NCI-H2171 treated with DMSO at 0.1 percent for 48 hours (cell line): Measurements from ENCODE around the gene CNOT6L.
A peak's percentile ranks its signal among the peaks of the same experiment; 100 is the strongest.

ENCODE experiments used
- DNase-seq: peaks from one replicate; lab custom pipeline; 2025; lab: John Stamatoyannopoulos, UW

Gene CNOT6L

DNA sequence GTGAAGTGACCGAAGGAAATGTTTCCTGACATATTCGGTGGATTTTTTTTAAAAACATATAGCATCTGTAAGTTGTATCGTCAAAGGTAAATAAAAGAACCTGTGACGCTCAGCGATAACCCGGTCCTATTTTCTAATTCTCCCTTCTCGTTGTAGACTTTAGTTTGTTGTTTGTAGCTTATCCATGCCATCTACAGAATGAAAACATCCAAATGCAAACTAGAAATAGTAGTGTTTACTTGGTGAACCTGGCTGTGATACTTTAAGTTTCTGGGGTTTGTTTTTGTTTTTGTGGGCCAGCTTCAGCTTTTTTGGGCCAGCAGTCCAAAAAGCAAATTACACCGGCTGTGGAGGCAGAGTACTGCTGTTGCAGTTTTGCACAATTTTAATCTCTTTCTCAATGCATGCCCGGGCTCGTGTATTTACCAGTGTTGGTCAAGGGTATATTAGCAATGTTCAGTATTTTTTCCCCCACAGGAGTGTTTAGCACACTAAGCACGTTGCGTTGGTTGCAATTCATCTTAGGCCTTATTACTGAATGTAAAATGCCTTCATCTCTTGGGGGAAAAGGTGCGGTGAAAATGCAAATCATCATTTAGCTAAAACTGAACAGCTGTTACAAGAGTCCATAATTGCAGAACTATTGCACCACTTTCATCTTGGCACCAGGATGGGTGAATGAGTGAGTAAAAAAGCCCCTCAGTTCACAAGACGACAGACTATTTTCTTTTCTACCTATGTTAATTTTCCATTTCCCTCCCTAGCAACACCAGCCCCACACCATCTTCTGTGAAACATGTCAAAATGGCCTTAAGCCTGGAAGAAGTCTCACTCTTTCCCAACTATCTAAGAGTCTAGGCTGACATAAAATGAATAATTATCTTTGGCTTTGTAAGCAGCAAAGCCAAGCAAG, 1.7 kb upstream of the CNOT6L start:
- peak; percentile 16 for DNase-seq

DNA sequence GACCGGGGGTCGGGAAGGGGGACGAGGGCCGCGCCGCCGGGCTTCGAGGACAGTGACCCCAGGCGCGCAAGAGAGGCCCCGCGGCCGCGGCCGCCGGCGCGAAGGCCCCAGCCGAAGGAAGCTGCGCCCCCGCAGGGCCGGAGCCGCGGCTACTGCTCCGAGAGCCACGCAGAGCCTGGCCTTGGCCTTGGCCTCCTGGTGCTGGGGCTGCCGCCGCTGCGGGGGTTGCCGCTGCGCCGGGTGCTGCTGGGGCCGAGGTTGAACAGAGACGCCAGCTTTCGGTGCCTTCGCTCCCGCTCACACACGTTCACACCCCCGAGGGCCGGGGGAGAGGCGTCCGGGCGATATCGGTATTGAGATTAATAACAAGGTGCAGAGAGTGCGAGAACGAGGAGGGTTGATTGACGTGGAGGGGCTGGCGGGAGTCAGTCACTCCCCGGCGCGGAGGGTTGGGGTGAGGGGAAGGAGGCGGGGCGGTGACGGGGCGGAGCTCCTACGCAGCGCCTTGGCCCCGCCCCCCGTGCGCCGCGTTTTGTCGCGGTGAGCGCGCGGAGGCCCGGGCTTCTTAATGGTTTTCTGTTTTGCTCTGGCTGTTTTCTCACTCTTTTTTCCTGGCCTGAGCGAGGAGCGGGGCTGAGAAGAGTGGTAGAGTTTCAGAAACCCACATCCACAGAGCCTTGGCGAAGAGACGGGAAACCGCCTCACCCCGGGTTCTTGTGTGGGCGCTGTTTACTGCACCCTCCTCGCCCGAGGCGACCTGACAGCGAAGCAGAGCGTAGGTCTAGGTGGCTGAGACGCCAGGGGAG, 878 bp upstream of the CNOT6L start:
- peak; percentile 81 for DNase-seq

DNA sequence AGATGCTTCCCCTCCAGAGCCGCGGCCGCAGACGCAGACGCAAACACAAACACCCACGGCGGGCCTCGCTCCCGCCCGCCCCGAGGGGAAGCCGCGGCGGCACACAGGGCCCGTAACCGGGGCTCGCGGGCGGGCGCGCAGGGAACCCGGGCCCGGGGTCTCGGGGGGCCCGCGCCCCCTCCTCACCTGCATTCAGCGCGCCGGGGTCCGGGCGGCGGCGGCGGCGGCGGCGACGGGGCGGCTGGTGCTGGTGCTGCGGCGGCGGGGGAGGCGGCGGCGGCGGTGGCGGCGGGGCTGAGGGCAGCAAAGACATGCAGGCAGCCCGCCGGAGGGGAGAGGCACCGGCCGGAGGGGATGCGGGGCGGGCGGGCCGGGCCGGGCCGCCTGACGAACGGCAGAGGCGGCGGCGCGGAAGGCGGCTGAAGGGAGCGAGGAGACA, 255 bp upstream of the CNOT6L start:
- DNase-seq = no peak

DNA sequence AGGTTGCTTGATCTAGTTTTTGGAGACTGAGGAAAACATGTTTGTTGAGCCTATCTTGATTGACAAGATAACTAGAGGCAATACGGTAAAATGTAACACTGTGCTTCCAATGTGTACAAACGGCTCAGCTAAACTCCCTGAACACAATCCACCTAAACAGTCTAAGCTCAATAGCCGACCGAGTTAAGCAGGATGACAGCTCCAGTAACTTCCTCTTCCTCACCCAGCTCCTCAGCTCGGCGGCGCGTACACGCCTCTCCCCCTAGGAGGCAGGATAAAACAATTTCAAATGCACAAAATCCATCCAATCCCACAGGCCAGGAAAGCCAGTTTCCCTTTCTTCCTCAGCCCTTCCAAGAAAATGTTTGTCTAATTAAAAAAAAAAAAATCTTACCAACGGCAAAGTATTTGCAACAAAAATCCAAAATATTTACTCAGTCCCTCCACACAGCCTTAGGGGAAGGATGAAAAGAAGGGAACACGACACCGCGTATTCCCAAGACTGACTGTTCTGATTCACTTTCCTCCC, 1.0 kb downstream of the CNOT6L start:
- peak; percentile 73 for DNase-seq

DNA sequence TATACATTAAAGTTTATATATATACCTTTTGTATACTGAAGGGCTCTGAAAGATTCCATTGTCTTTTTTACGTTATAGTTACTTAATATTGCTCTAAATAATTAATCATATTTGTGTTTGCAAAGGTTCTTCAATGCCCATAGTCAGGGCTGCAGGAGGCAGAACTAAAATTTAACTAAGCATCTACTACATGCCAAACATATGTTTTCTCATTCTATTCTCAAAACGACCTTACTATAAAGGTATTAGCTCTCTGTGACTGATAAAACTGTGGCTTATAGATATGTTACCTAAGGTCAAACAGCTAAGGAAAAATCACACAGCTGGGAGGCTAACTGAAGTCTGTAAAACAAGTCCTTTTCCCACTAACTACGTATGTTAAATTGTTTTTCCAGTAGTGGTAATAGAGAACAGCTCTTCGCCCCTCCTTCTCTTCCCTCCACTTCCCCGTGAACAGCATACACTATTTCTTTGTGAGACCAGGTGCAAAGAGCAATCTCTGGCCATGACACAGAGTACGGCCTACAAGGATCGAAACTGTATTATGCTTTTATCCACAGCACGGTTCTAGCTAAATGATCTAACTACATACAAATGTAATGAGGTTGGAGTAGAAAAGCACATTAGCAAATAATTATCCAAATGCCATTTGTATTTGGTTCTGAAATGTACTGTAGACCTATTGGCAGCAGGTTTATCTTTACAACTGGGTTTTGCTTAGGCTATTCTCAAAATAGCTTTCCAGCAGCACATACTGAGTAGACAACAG, 1.7 kb downstream of the CNOT6L start:
- DNase-seq = no peak

DNA sequence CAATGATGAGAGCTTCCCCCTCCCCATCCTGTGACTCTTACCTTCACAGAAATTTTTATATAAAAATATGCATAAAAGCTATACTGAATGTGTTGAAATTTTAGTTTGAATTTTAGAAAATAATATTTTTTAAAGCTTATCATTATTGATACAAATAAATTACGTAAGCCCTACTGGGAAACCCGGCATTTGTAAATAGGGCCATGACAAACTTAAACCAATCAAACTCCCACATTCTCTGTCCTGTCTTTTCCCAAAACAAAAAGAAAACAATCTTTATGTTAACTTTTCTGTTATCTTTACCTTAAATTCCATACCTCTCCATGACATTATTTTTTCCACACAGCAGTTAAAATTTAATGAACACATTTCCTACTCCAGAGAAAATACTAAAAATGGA, 2.6 kb downstream of the CNOT6L start:
- DNase-seq = no peak

DNA sequence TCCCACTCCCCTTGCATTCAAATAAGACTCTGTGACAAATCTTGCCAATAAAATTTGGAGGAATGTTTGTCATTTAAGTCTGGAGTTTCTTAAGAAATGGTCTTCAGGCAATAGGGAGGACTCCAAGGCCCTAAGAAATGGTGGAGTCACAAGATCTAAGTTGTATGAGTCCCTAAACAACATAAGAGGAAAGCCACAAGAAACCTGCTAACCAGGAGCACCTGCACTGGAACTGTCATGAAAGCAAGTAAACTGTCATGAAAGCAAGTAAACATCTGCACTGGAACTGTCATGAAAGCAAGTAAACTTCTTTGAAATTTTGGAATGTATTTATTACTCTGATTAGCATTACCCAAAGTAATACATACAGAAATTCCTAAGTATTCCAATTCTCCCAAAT, 3.5 kb downstream of the CNOT6L start:
- DNase-seq = no peak

DNA sequence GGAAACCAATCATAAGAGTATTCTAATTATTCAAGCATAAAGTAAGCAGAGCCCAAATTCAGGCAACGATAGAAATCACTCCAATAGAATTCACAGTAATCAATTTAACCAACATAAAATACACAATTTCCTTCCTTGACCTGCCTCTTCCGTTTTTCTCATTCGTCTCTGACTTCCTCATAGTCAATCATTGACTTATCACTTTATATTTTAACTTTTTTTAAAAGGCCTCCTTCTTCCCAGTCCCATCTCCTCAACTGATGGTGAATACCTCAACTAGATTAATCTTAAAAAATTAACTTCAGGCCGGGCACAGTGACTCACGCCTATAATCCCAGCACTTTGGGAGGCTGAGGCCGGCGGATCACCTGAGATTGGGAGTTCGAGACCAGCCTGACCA, 13.3 kb downstream of the CNOT6L start:
- no peak for DNase-seq

DNA sequence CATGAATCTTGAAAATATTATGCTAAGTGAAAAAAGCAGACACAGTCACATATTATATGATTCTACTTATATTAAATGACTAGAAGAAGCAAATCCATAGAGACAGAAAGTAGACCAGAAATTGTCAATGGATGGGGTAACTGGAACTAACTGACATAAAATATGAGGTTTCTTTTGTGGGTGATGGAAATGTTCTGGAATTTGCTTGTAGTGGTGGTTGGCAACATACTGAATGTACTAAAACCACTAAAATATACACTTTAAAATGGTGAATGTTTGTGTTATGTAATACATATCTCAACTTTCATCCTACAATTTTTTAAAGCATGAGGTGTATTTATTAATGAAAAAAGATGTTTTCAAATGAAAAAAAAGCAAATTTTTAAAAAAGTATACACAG, 14.7 kb downstream of the CNOT6L start:
- no peak for DNase-seq

DNA sequence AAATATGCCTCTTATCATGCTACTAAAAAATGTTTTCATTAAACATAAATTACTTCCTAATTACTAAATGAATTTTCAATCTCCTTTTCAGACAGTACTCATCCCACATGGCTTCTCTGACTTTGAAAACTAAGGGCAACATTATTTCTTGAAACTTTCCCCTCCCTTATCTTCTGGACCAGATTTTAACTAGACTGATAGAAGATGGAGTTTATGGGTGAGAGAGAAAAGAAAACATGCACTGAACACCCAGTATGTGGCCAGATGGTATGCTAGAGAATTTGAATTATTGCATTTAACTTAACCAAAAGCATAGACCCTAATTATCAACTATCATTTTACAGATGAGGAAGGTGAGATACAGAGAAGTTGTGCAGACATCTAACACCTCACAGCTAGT, 16.8 kb downstream of the CNOT6L start:
- DNase-seq = no peak

DNA sequence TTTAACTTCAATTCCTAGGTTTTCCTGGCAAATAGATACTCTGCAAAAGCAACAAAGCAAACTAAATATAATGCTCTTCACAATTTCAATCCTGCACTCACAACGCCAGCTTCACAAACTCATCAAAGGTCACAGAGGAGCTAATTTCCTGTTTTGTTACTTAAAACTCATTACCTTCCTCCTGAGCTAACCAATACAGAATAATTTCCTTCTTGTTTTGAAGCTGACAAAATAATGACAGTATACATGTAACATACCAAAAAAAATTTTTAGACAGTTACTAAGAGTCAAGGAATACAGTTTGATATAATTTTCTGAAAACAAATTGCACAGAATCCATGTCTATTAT, 17.9 kb downstream of the CNOT6L start:
- no peak for DNase-seq

DNA sequence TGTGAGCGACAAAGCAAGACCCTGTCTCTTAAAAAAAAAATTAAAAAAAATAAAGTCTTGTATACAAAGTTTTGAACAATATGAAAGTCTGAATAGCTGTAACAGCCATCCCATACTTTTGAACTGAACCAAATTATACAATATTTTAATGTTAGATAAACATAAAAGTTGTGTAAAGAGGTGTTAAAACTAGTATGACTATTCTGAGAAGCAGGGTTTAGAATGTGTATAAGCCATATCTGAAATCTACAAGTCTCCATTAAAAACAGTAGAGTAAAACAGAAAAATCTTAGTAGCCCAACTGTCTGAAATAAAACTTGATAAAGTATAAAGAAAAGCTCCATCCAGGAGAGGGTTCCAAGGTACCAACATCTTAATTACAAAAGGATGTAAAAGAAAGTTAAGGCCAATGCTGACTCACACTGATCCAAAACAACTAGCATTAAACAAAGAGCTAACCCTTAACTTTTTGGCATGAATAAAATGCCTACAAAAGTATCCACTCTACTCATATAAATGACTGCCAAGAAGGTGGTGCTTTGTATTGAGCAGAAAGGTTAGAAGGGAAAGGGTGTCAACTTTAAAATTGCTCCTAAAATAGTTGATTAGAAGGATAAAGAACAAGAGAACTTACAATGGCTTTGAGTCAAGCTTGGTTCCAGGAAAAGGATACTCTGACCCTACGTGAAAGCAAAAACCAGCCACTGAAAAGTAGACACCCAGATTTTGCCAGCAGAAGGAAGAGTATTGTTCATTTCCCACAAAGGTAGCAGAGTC, 18.5 kb downstream of the CNOT6L start:
- no peak for DNase-seq

DNA sequence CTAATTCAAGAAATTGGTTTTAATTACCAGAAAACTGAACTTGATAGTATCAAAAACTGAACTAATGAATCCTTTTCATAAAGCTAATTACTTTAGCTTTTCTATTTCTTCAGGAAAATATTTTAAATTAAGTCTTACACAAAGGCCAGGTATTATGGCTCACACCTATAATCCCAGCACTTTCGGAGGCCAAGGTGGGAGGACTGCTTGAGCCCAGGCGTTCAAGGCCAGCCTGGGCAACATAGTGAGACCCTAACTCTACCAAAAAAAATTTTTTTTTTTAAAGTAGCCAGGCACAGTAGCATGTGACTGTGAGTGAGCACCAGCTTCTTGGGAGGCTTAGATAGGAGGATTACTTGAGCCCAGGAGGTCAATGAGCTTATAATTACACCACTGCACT, 19.1 kb downstream of the CNOT6L start:
- DNase-seq = no peak

DNA sequence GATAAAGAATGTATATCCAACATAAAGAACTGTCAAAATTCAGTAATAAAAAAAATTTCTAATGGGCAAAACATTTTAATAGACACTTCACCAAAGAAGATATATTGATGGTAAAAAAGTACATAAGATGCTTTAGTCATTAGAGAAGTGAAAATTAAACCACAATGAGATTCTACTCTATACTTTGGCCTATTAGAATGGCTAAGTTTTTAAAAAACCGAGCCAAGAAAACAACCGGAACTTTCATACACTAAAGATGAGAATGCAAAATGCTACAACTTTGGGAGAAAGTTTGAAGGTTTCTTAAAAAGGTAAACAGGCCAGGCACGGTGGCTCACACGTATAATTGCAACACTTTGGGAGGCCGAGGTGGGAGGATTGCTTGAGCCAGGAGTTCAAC, 20.8 kb downstream of the CNOT6L start:
- DNase-seq = no peak

DNA sequence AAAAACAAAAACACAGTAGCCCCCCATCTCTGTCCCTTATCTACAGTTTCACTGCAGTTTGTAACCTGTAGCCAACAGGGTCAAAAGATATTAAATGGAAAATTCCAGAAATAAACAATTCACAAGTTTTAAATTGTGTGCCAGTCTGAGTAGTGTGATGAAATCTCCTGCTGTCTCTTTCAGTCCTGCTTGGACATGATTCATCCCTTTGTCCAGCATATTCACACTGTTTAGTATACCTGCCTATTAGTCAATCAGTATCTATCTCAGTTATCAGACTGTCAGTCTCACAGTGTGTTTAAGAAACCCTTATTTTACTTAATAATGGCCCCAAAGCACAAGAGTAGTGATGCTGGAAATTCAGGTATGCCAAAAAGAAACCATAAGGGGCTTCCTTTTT, 21.9 kb downstream of the CNOT6L start:
- DNase-seq = no peak

DNA sequence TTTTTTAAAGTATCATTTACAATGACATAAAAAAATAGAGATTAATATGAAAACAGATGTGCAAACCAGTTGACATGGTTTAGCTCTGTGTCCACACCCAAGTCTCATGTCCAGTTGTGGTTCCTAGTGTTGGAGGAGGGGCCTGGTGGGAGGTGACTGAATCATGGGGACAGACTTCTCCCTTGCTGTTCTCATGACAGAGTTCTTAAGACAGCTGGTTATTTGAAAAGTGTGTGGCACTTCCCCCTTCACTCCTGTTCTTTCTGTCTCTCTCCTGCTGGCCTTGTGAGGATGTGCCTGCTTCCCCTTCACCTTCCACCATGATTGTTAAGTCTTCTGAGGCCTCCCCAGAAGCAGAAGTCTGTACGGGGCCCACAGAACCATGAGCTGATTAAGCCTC, 23.8 kb downstream of the CNOT6L start:
- DNase-seq = no peak

DNA sequence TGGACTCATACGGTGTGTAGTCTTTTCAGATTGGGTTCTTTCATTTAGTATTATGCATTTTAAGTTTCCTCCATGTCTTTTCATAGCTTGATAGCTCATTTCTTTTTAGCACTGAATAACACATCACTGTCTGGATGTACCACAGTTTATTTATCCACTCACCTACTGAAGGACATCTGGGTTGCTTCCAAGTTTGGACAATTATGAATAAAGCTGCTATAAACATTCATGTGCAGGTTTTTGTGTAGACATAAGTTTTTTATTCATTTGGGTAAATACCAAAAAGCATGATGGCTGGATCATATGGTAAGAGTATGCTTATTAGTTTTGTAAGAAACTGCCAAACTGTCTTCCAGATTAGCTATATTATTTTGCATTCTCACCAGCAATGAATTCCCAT, 29.0 kb downstream of the CNOT6L start:
- no peak for DNase-seq

DNA sequence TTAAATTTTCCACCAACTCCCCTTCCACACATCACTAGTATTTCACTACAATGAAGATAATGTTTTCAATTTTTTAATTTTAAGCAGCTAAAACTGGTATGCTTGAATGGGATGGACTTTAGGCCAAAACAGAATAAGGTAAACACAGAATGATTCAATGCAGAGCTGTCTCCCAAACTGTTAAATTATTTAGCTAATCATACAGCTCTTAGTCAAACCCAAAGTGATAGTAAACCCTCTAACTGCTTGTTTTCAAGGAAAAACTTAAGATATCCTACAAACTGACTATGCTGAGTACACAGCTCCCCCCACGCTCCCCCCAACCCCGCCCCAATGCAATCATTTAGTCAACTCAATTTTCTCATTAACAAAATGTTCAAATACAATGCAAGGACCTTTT, 30.2 kb downstream of the CNOT6L start:
- no peak for DNase-seq

DNA sequence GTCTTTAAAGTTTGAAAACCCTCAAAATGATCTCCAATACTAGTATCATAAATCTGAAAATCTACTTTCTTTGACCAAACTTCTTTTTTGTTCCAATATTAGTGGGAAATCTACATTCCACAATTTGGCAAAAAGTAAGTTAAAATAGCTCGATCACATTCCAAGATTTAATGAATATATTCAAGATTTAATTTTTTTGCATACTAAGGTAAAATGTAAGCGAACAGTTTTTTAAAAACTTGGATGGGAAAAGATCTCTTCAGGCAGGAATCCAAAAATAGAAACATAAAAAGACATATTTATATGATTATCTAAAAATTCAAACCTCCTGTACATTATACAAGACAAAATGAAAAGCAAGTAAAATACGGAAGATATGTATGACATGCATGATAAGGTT, 31.2 kb downstream of the CNOT6L start:
- no peak for DNase-seq

DNA sequence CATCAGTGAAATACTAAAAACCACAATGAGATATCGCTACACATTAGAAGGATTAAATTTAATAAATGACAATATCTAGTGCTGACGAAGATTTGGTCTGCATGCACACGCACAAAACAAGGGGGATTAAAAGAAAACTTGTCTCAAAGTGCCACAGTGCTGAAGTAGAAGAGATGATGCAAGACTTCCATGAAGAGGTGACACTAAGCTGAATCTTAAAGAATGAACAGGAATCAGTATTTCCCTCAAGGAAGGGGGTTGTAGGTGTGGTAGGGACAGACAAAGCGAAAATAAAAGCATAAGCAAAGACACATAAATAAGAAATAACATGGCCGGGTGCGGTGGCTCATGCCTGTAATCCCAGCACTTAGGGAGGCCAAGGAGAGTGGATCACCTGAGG, 33.5 kb downstream of the CNOT6L start:
- DNase-seq = no peak

DNA sequence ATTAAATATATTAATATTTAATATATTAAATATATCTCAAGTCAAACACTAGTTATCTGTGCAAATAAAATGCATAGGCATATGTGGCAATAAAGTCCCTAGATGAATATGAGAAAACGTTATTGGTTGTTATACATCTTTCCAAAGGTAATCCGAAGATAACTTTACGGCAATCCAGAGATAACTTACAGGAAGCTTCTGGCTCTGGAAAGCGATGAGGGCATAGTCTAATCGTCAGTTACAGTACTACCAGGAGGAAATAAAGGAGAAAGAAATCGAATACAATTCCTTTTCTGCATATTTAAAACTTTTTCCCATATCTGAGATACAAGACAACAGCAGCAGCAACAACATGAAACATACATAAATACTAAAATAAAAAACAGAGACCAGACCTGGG, 35.3 kb downstream of the CNOT6L start:
- no peak for DNase-seq
